KMS-11 (cell line): ENCODE measurements around the gene SLC49A3.
"Not testable (repeated sequence)": the region's sequence is repeated elsewhere in the genome, so short reads cannot be mapped to it uniquely, and the experiment has no call there.

Experiments
- H2AFZ ChIP-seq: fragments of 200-600 bp; sonication (generic); 2 replicates; pipeline ENCODE4 v1.6.1; 2016; ENCODE audit warnings: antibody characterized with exemption, mixed run types, low read depth
- H3K27ac ChIP-seq: fragments of 200-600 bp; sonication (generic); 2 replicates; pipeline ENCODE4 v1.6.1; 2016; ENCODE audit warnings: mild to moderate bottlenecking, mixed run types
- H3K27me3 ChIP-seq: fragments of 200-600 bp; sonication (generic); 2 replicates; pipeline ENCODE4 v1.6.1; 2017; ENCODE audit warnings: mild to moderate bottlenecking, low read depth, mixed run types, moderate library complexity; ENCODE audit not compliant: insufficient read depth
- H3K36me3 ChIP-seq: fragments of 200-600 bp; sonication (generic); 2 replicates; pipeline ENCODE4 v1.6.1; 2017; ENCODE audit warnings: mild to moderate bottlenecking, mixed run types; ENCODE audit not compliant: insufficient read depth
- H3K4me1 ChIP-seq: fragments of 200-600 bp; sonication (generic); 2 replicates; pipeline ENCODE4 v1.6.1; 2016; ENCODE audit warnings: mild to moderate bottlenecking, low read depth, mixed run types; ENCODE audit not compliant: poor library complexity, severe bottlenecking
- H3K4me2 ChIP-seq: fragments of 200-600 bp; sonication (generic); 2 replicates; pipeline ENCODE4 v1.7.0; 2016; ENCODE audit warnings: mild to moderate bottlenecking, mixed run types
- H3K4me3 ChIP-seq: fragments of 200-600 bp; sonication (generic); IDR thresholded peaks from 2 replicates; pipeline ENCODE4 v1.6.1; 2017; ENCODE audit warnings: low read depth, low read length, mixed read lengths; ENCODE audit not compliant: insufficient read depth
- H3K79me2 ChIP-seq: fragments of 200-600 bp; sonication (generic); 2 replicates; pipeline ENCODE4 v1.6.1; 2016; ENCODE audit warnings: low read depth, mixed run types; ENCODE audit not compliant: insufficient read depth
- H3K9ac ChIP-seq: fragments of 200-600 bp; sonication (generic); 2 replicates; pipeline ENCODE4 v1.6.1; 2016; ENCODE audit warnings: mild to moderate bottlenecking, mixed run types
- H4K20me1 ChIP-seq: fragments of 200-600 bp; sonication (generic); 2 replicates; pipeline ENCODE4 v1.6.1; 2016; ENCODE audit warnings: mild to moderate bottlenecking, mixed run types; ENCODE audit not compliant: insufficient read depth
- TF ChIP-seq, protein P1 (sequence below): fragments of 200-600 bp; sonication (generic); conservative IDR thresholded peaks from 2 replicates; pipeline ENCODE4 v1.6.1; 2017; ENCODE audit warnings: low read depth, mild to moderate bottlenecking, antibody characterized with exemption, low read length, moderate library complexity, mixed read lengths

The SLC49A3 gene

DNA sequence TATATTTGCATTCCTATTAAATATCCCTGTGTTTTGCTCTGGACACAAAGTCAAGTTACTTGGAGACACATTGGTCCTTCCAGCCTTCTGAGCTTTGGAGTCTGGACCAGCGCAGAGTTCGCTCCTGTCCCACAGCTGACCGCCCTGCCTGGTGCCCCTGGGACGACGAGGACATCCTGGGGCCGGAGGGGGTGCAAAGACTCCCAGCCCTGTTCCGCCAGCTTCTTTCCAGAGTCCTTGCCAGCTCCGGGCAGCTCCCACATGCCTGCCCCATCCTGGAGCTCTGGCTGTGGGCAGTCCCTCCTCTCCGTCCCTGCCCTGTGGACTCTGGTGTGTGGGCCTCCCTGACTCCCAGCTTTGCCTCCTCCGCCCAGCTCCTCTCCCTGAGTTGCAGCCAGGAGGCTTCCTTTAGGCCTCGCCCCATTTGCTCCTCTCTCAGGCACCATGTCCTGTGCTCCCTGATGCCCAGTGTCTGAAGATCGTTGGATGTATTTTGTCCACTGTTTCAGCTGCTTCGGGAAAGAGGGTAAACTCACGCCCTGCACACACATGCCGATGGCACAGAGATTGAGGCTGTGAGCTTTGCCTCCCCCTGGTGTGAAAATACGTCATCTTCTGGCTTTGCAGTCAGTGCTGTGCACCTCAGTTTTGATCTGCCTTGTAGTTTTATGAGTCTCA lies 11.8 kb upstream of the SLC49A3 start:
- Histone ChIP-seq H4K20me1 (no peaks in the 10 kb centered on the region), H3K79me2 (no peaks in the 10 kb centered on the region), H3K4me3 (no peak overlapping the region), H3K36me3 (no peaks in the 10 kb centered on the region), H3K4me1 (no peaks in the 10 kb centered on the region), H3K9ac (no peak overlapping the region), H2AFZ (no peak overlapping the region), H3K4me2 (no peak overlapping the region), H3K27me3 (no peaks in the 10 kb centered on the region), H3K27ac (no peak overlapping the region)
- TF ChIP-seq, protein P1, sequence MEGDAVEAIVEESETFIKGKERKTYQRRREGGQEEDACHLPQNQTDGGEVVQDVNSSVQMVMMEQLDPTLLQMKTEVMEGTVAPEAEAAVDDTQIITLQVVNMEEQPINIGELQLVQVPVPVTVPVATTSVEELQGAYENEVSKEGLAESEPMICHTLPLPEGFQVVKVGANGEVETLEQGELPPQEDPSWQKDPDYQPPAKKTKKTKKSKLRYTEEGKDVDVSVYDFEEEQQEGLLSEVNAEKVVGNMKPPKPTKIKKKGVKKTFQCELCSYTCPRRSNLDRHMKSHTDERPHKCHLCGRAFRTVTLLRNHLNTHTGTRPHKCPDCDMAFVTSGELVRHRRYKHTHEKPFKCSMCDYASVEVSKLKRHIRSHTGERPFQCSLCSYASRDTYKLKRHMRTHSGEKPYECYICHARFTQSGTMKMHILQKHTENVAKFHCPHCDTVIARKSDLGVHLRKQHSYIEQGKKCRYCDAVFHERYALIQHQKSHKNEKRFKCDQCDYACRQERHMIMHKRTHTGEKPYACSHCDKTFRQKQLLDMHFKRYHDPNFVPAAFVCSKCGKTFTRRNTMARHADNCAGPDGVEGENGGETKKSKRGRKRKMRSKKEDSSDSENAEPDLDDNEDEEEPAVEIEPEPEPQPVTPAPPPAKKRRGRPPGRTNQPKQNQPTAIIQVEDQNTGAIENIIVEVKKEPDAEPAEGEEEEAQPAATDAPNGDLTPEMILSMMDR, result no peak

DNA sequence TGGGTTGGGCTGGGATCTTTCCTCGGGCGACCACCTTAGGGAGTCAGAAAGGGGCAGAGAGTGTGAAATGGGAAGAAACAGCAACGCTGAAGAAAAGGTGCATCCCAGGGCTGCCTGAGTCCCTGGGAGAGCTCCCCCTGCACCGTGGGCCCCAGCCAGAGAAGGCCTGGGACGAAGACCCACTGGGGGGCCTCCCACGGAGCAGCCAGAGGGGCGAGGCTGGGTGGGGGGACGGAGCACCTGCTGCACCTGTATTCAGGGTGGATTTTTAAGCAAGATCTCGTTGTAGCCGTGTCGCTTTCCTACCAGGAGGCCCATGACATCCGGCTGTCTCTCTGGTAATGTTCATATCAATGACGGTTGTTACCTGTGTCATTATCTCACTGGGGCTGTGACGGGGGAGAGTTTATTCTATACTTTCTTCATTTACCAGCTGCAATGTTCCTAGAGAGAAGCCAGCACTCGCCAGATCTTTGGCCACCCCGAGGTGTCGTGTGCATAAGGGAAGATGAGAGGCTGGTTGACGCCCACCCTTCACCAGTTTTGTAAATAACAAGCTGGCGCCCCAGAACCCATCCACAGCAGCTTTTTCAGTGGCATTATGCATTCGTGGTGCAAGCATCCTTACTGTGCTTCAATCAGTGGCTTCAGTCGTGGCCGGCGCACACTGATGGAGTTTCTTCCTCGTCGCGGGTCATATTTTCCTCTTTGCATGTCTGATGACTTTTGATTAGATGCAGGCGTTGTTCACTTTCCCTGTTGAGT lies 11.0 kb upstream of the SLC49A3 start:
- H3K36me3 ChIP-seq, result no peaks in the 10 kb centered on the region
- no peaks in the 10 kb centered on the region for H3K79me2 ChIP-seq
- H3K4me2 ChIP-seq, result no peak overlapping the region
- H4K20me1 ChIP-seq, result no peaks in the 10 kb centered on the region
- no peak overlapping the region for H3K9ac ChIP-seq
- no peak overlapping the region for H2AFZ ChIP-seq
- H3K4me1 ChIP-seq, result no peaks in the 10 kb centered on the region
- TF ChIP-seq, protein P1, result no peak
- H3K27ac ChIP-seq, result no peak overlapping the region
- no peaks in the 10 kb centered on the region for H3K27me3 ChIP-seq
- no peak overlapping the region for H3K4me3 ChIP-seq

DNA sequence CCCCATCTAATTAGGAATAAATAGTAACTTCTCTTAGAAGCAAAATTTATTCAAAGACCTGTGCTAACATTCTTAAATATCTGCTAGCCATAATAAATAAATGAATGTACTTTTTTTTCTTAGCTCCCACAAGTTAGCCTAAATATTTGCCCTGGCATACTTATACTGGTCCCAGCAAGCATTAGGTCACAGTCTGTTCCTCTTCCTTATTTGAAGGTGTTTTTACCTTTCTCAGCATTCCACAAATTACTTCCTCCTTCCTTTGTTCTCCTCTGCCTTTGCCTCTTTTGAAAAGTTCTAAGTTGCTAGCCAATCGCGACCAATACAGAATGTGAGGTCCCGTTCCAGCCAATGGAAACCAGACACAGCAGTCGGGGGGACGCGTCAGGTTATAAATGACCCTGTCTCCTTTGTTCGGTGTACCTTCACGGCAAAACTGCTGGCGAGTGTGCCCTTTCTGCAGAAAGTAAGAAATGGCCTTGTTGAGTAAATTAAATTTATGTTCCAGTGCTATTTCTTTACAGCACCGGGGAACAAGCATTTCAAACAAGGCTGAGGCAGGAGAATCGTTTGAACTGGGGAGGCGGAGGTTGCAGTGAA lies 5.5 kb upstream of the SLC49A3 start:
- H3K4me1 ChIP-seq, H4K20me1 ChIP-seq, H3K27ac ChIP-seq, H3K79me2 ChIP-seq, H3K27me3 ChIP-seq, H3K4me2 ChIP-seq, H2AFZ ChIP-seq, H3K36me3 ChIP-seq, H3K9ac ChIP-seq, H3K4me3 ChIP-seq: not testable (repeated sequence)

DNA sequence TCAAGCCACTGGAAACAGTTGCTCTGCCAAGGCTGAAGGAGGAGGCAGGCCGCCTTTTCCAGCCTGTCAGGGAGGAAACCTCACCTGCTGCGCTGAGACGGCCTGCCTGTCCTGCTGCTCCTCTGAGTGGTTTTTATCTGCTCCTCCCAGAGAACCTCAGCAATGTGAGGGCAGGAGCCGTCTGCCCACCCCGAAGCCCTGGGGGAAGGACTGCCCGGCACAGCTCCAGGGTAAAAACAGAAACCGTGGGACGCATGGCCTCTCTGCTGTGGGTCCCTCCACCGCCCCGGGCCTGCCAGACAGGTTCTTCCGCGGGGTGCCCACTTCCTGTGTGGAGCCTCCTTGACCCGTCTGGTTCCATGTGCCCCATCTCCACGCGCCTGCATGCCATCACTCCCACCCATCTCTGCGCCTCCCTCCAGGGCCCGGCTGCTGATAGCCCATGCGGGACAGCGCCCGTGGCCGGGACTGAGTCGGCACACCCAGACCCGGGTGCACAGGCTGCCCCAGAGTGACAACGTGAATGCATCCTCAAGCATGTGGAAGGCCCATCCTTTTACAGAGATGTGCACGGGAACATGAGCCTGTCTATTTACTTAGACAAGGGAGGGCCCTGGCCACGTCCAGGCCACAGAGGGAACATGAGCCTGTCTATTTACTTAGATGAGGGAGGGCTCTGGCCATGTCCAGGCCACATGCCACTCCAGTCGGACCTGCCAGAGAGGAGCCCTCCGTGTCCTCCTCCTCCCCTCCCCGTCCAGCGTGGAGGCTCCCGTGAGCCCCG lies 4.0 kb upstream of the SLC49A3 start:
- Histone ChIP-seq H3K4me3 (no peak overlapping the region), H2AFZ (no peak overlapping the region), H3K4me1 (no peaks in the 10 kb centered on the region), H3K27me3 (no peaks in the 10 kb centered on the region), H4K20me1 (no peaks in the 10 kb centered on the region), H3K9ac (no peak overlapping the region), H3K27ac (no peak overlapping the region), H3K36me3 (no peaks in the 10 kb centered on the region), H3K79me2 (no peaks in the 10 kb centered on the region), H3K4me2 (no peak overlapping the region)
- TF ChIP-seq, protein P1, result no peak
